A549 (cell line): ENCODE results near the gene NCOR2. TPM values are rescaled to one million over a fixed set of nuclear protein-coding genes. Genes with fewer than 3 reads are reported as not detected.

Experiments used
- ATAC-seq, 2 experiments: fragments of 200-7000 bp in 1 of 2; fragments of >200 bp in 1 of 2; cut with Nextera tagmentation in 1 of 2; cut with Tn5 transposase in 1 of 2; 3 replicates each; pipeline versions ENCODE4 v1.8.0 to v1.9.1; 2018 to 2020; ENCODE audit warnings: mild to moderate bottlenecking in 1 of 2, moderate library complexity in 1 of 2
- CTCF ChIA-PET: fragments of 300-600 bp; sonication (Branson Sonifier 250); formaldehyde crosslinking; extraction: SDS; loops from one replicate; lab custom pipeline; 2021; ENCODE audit warnings: antibody characterized with exemption, inconsistent platforms; lab: Yijun Ruan, JAX
- POLR2A ChIA-PET: fragments of 350-600 bp; formaldehyde crosslinking; extraction: SDS; loops from one replicate; lab custom pipeline; 2021; ENCODE audit warnings: antibody characterized with exemption, inconsistent platforms; lab: Yijun Ruan, JAX
- DNase-seq, 2 experiments: peaks; one replicate each; pipeline versions ENCODE4 v3.0.0 to v3.0.0-alpha.2; 2011 to 2016; ENCODE audit warnings: low read depth in 1 of 2, low spot score in 1 of 2
- FAIRE-seq: peaks from 2 replicates; lab custom pipeline; 2011; peaks lifted over from hg19 to GRCh38; lab: Jason Lieb, UNC
- H3K27ac ChIP-seq, 2 experiments: fragments of >200 bp; sonication (Bioruptor Twin); formaldehyde crosslinking; 3 replicates each; pipeline ENCODE4 v1.5.1; 2016 to 2017
- H3K4me1 ChIP-seq: fragments of >200 bp; sonication (Bioruptor Twin); formaldehyde crosslinking; 3 replicates; pipeline ENCODE4 v1.6.1; 2016
- H3K4me2 ChIP-seq: fragments of >200 bp; sonication (Bioruptor Twin); formaldehyde crosslinking; 3 replicates; pipeline ENCODE4 v1.6.1; 2016
- H3K4me3 ChIP-seq: fragments of >200 bp; sonication (Bioruptor Twin); formaldehyde crosslinking; 3 replicates; pipeline ENCODE4 v1.5.1; 2016
- H3K9me3 ChIP-seq: fragments of >200 bp; sonication (Bioruptor Twin); formaldehyde crosslinking; 3 replicates; pipeline ENCODE4 v1.6.1; 2016
- CEBPB ChIP-seq, 2 experiments: fragments of >200 bp in 1 of 2; sonication (Bioruptor Twin) in 1 of 2; formaldehyde crosslinking in 1 of 2; IDR thresholded peaks; 2 replicates each; pipeline ENCODE4 v1.6.1; 2012 to 2016
- ESRRA ChIP-seq: fragments of 150-350 bp; IDR thresholded peaks from 2 replicates; pipeline ENCODE4 v1.6.1; 2014; ENCODE audit warnings: mild to moderate bottlenecking, low read length, borderline replicate concordance
- HES2 ChIP-seq: fragments of >200 bp; sonication (Bioruptor Twin); formaldehyde crosslinking; IDR thresholded peaks from 2 replicates; pipeline ENCODE4 v1.6.1; 2016
- JUN ChIP-seq, 2 experiments: fragments of >200 bp; sonication (Bioruptor Twin); formaldehyde crosslinking; IDR thresholded peaks; 2 replicates in 1 of 2; 3 replicates in 1 of 2; pipeline ENCODE4 v1.6.1; 2016 to 2017
- MAZ ChIP-seq: fragments of 150-350 bp; IDR thresholded peaks from 2 replicates; pipeline ENCODE4 v1.6.1; 2014; ENCODE audit warnings: antibody characterized with exemption, low read depth, low read length, borderline replicate concordance
- PHF8 ChIP-seq: fragments of 200-600 bp; sonication (generic); IDR thresholded peaks from 2 replicates; pipeline ENCODE4 v1.6.1; 2016; ENCODE audit warnings: low read depth, mild to moderate bottlenecking, antibody characterized with exemption, moderate library complexity, borderline replicate concordance
- POLR2A ChIP-seq: IDR thresholded peaks from 2 replicates; pipeline ENCODE4 v1.6.1; 2012; ENCODE audit warnings: mild to moderate bottlenecking, low read length
- RFX5 ChIP-seq: fragments of 450-650 bp; IDR thresholded peaks from 2 replicates; pipeline ENCODE4 v1.7.1; 2014; ENCODE audit warnings: antibody characterized with exemption, mild to moderate bottlenecking, moderate library complexity
- SMC3 ChIP-seq: fragments of >200 bp; sonication (Bioruptor Twin); formaldehyde crosslinking; IDR thresholded peaks from 3 replicates; pipeline ENCODE4 v1.6.1; 2018; ENCODE audit warnings: inconsistent platforms
- USF2 ChIP-seq: fragments of 450-650 bp; IDR thresholded peaks from 2 replicates; pipeline ENCODE4 v1.6.1; 2014; ENCODE audit warnings: antibody characterized with exemption
- ZFP36 ChIP-seq: fragments of 450-650 bp; IDR thresholded peaks from 2 replicates; pipeline ENCODE4 v1.6.1; 2014; ENCODE audit warnings: borderline replicate concordance; ENCODE audit not compliant: partially characterized antibody
- WGBS: methylation state at CpG from one replicate; pipeline ENCODE4 v1.1.6; 2017; ENCODE audit errors: missing lambda C conversion rate; 5-methylcytosine and 5-hydroxymethylcytosine counted together
- polyA minus RNA-seq: library from RNA; depleted of rRNA, polyadenylated mRNA; stranded (reverse); fragments of >200 nt; gene quantifications from 2 replicates; pipeline ENCODE4 v1.2.3, GENCODE V29; 2011; rRNA and poly(A)+ RNA removed
- polyA plus RNA-seq, 4 experiments: library from polyadenylated mRNA; depleted of rRNA in 3 of 4; stranded (reverse); fragments of >200 nt; fragmentation: RNase III in 1 of 4; extraction: RNeasy Plus Mini Kit Qiagen cat#74134 plus additional on column Dnase treatment in 1 of 4; gene quantifications; 2 replicates in 3 of 4; 3 replicates in 1 of 4; pipeline ENCODE4 v1.2.3, GENCODE V29; 2011 to 2017
- TF ChIP-seq, protein P1 (sequence below): IDR thresholded peaks from 2 replicates; pipeline ENCODE4 v1.6.1; 2012; ENCODE audit warnings: low read depth, borderline replicate concordance
- TF ChIP-seq, protein P2 (sequence below): fragments of 200-600 bp; sonication (generic); IDR thresholded peaks from 2 replicates; pipeline ENCODE4 v1.6.1; 2016; ENCODE audit warnings: antibody characterized with exemption, mild to moderate bottlenecking, moderate library complexity

Gene NCOR2
- polyA plus RNA-seq (2011; rRNA removed) (14.1 and 19.3 TPM in 2 replicates), polyA plus RNA-seq (2017; fragmentation: RNase III; extraction: RNeasy Plus Mini Kit Qiagen cat#74134 plus additional on column Dnase treatment) (151 to 170 TPM (median 160 TPM) in 3 replicates), polyA minus RNA-seq (39.9 and 51.1 TPM in 2 replicates)
- polyA plus RNA-seq (2012; cell fraction: cytosol; rRNA removed): 40.4 and 55.7 TPM in 2 replicates
- 206 and 232 TPM in 2 replicates for polyA plus RNA-seq (2012; cell fraction: nucleus; rRNA removed)

DNA sequence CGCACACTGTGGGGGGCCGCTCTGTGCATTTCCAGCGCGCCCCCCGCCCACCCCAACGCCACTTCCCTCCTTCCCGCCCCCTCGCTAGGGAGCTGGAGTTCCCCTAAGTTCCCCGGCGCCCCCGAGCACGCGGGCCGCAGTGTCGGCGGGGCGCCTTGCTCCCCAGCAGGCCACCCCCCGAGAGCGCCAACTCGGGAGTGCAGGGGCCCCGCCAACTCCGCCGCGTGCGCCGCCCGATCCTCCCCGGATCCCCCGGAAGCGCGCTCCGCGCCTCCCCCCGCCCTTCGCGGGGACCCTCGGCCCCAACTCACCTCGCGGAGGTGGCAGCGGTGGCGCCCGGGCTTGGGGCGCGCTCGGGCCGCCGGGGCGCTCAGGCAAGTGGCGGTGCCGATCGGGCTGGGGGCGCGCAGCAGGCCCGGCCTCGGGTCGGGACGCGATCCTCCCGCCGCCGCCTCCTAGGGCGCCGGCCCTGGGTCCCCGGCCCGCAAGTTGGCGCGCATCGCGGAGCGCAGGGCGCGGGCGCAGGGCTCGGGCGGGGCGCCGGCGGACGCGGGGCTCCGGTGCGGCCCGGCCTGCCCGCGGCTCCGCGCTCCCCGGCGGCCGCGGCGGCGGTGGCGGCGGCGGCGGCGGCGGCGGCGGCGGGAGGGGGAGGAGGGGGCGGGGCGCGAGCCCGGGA lies at the start of gene NCOR2:
NCOR2 (minus strand) TSS at position 616 of the 676 bp plus-strand sequence. CDS start 72,361 bp downstream, outside the sequence.
- no peaks in the 10 kb centered on the region for H3K9me3 ChIP-seq
- H3K4me3 ChIP-seq: peak within 1 kb of the TSS; percentile 92
- CTCF ChIA-PET: interaction anchor here (1.0 to 1.3 kb wide), 8 partner anchors 48 to 204 kb away, joined by 3 to 6 read pairs (median 3); no protein-coding TSS in a partner anchor
- 2% methylated on average over 6 of the region's 106 CpGs for WGBS
- peak within 1 kb of the TSS; percentile 89 to 99 for H3K27ac ChIP-seq
- peaks cover 33% of the 10 kb centered on the region for H3K4me1 ChIP-seq
- FAIRE-seq: no peak
- peak in 1 of 2 experiments; percentile 17; a peak in 2 of 5 replicates for TF ChIP-seq JUN (IDR thresholded peaks at IDR 0.05)
- no peak for TF ChIP-seq MAZ
- TF ChIP-seq CEBPB (IDR thresholded peaks at IDR 0.05): no peak
- 0 out of 2 replicates have a peak, but pooled peaks have one; percentile 3 for TF ChIP-seq POLR2A
- TF ChIP-seq ZFP36: no peak
- TF ChIP-seq ESRRA: no peak
- peak; percentile 40; the same call in 1 of the 2 replicates for TF ChIP-seq PHF8
- TF ChIP-seq, protein P1, sequence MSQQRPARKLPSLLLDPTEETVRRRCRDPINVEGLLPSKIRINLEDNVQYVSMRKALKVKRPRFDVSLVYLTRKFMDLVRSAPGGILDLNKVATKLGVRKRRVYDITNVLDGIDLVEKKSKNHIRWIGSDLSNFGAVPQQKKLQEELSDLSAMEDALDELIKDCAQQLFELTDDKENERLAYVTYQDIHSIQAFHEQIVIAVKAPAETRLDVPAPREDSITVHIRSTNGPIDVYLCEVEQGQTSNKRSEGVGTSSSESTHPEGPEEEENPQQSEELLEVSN: peak; percentile 38; the same call in 1 of the 2 replicates
- TF ChIP-seq SMC3: no peak
- POLR2A ChIA-PET: interaction anchor here (0.7 to 1.2 kb wide), 3 partner anchors 48 to 178 kb away, joined by 3 to 4 read pairs (median 3); no protein-coding TSS in a partner anchor
- ATAC-seq: peak; percentile 39 to 41
- no peak for DNase-seq
- H3K4me2 ChIP-seq: peak within 1 kb of the TSS; percentile 95

GRCh38 chr12:124616394-124617221 lies 49.2 kb upstream of the NCOR2 start:
- H3K4me2 ChIP-seq: no peak overlapping the region
- ATAC-seq (no peak), FAIRE-seq (no peak), DNase-seq (no peak)
- ChIA-PET POLR2A (no interaction called here), CTCF (interaction anchor here (0.8 to 1.1 kb wide), 2 partner anchors 15 to 155 kb away, joined by 3 read pairs; no protein-coding TSS in a partner anchor)
- H3K9me3 ChIP-seq: no peaks in the 10 kb centered on the region
- H3K27ac ChIP-seq: peak overlapping the region in 1 of 2 experiments; percentile 16; a peak in 1 of 6 replicates
- TF ChIP-seq JUN (IDR thresholded peaks at IDR 0.05): no peak
- TF ChIP-seq RFX5: no peak
- TF ChIP-seq, protein P2, sequence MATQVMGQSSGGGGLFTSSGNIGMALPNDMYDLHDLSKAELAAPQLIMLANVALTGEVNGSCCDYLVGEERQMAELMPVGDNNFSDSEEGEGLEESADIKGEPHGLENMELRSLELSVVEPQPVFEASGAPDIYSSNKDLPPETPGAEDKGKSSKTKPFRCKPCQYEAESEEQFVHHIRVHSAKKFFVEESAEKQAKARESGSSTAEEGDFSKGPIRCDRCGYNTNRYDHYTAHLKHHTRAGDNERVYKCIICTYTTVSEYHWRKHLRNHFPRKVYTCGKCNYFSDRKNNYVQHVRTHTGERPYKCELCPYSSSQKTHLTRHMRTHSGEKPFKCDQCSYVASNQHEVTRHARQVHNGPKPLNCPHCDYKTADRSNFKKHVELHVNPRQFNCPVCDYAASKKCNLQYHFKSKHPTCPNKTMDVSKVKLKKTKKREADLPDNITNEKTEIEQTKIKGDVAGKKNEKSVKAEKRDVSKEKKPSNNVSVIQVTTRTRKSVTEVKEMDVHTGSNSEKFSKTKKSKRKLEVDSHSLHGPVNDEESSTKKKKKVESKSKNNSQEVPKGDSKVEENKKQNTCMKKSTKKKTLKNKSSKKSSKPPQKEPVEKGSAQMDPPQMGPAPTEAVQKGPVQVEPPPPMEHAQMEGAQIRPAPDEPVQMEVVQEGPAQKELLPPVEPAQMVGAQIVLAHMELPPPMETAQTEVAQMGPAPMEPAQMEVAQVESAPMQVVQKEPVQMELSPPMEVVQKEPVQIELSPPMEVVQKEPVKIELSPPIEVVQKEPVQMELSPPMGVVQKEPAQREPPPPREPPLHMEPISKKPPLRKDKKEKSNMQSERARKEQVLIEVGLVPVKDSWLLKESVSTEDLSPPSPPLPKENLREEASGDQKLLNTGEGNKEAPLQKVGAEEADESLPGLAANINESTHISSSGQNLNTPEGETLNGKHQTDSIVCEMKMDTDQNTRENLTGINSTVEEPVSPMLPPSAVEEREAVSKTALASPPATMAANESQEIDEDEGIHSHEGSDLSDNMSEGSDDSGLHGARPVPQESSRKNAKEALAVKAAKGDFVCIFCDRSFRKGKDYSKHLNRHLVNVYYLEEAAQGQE: no peak
- TF ChIP-seq USF2: no peak
- TF ChIP-seq HES2: no peak
- H3K4me3 ChIP-seq: no peak overlapping the region
- peaks cover 7% of the 10 kb centered on the region; the same call in 1 of the 3 replicates for H3K4me1 ChIP-seq
- 90% methylated on average over 20 of the region's 20 CpGs for WGBS
